H9 (cell line): ENCODE measurements around the gene USP28. TPM values are rescaled to one million over a fixed set of nuclear protein-coding genes. Genes with fewer than 3 reads are reported as not detected.

ENCODE experiments used
- DNase-seq: peaks from one replicate; pipeline ENCODE4 v3.0.0-alpha.2; 2017
- H2AFZ ChIP-seq: one replicate; pipeline ENCODE4 v1.6.1; 2013; ENCODE audit warnings: mild to moderate bottlenecking, low read length, control low read depth, moderate library complexity
- H2AK5ac ChIP-seq: 2 replicates; pipeline ENCODE4 v1.6.1; 2013; ENCODE audit warnings: low read length, control low read depth, mixed read lengths; ENCODE audit not compliant: insufficient read length
- H2BK120ac ChIP-seq: one replicate; pipeline ENCODE4 v1.6.1; 2013; ENCODE audit warnings: low read depth, mild to moderate bottlenecking, low read length, control low read depth, inconsistent platforms; ENCODE audit not compliant: poor library complexity, severe bottlenecking
- H2BK12ac ChIP-seq: 2 replicates; pipeline ENCODE4 v1.6.1; 2013; ENCODE audit warnings: low read length, control low read depth, mixed read lengths, low read depth; ENCODE audit not compliant: insufficient read length
- H2BK15ac ChIP-seq: 2 replicates; pipeline ENCODE4 v1.6.1; 2013; ENCODE audit warnings: low read depth, low read length, control low read depth
- H2BK20ac ChIP-seq: one replicate; pipeline ENCODE4 v1.6.1; 2013; ENCODE audit warnings: low read depth, mild to moderate bottlenecking, low read length, control low read depth, inconsistent platforms; ENCODE audit not compliant: poor library complexity, severe bottlenecking
- H2BK5ac ChIP-seq: 2 replicates; pipeline ENCODE4 v1.6.1; 2013; ENCODE audit warnings: low read length, control low read depth, mixed read lengths; ENCODE audit not compliant: insufficient read length
- H3K14ac ChIP-seq: 2 replicates; pipeline ENCODE4 v1.6.1; 2013; ENCODE audit warnings: low read length, control low read depth; ENCODE audit not compliant: insufficient read depth
- H3K18ac ChIP-seq: 2 replicates; pipeline ENCODE4 v1.6.1; 2013; ENCODE audit warnings: low read depth, mild to moderate bottlenecking, mixed read lengths, low read length, control low read depth; ENCODE audit not compliant: insufficient read length
- H3K23ac ChIP-seq: 2 replicates; pipeline ENCODE4 v1.6.1; 2013; ENCODE audit warnings: low read length, control low read depth, mixed read lengths, low read depth; ENCODE audit not compliant: insufficient read length
- H3K23me2 ChIP-seq: 2 replicates; pipeline ENCODE4 v1.6.1; 2013; ENCODE audit warnings: low read depth, mild to moderate bottlenecking, mixed read lengths, low read length, control low read depth; ENCODE audit not compliant: insufficient read length, poor library complexity, severe bottlenecking
- H3K27ac ChIP-seq: 2 replicates; pipeline ENCODE4 v1.5.1; 2013; ENCODE audit warnings: low read length, control low read depth, mixed read lengths, low read depth; ENCODE audit not compliant: insufficient read length
- H3K27me3 ChIP-seq: 2 replicates; pipeline ENCODE4 v1.6.1; 2013; ENCODE audit warnings: low read length, control low read depth, inconsistent platforms; ENCODE audit not compliant: insufficient read depth
- H3K4ac ChIP-seq: 2 replicates; pipeline ENCODE4 v1.6.1; 2013; ENCODE audit warnings: low read depth, mild to moderate bottlenecking, control low read depth, inconsistent platforms, low read length, moderate library complexity
- H3K4me1 ChIP-seq: 2 replicates; pipeline ENCODE4 v1.6.1; 2013; ENCODE audit warnings: low read length, control low read depth, inconsistent platforms; ENCODE audit not compliant: insufficient read depth
- H3K4me2 ChIP-seq: 2 replicates; pipeline ENCODE4 v1.6.1; 2013; ENCODE audit warnings: low read length, control low read depth, mixed read lengths; ENCODE audit not compliant: insufficient read length, insufficient read depth
- H3K56ac ChIP-seq: 2 replicates; pipeline ENCODE4 v1.6.1; 2013; ENCODE audit warnings: low read depth, mild to moderate bottlenecking, mixed read lengths, low read length, control low read depth; ENCODE audit not compliant: insufficient read length
- H3K79me1 ChIP-seq: 2 replicates; pipeline ENCODE4 v1.6.1; 2013; ENCODE audit warnings: low read depth, mild to moderate bottlenecking, moderate library complexity, low read length, control low read depth, inconsistent platforms; ENCODE audit not compliant: insufficient read depth, poor library complexity, severe bottlenecking
- H3K79me2 ChIP-seq: 2 replicates; pipeline ENCODE4 v1.6.1; 2013; ENCODE audit warnings: low read length, control low read depth, inconsistent platforms; ENCODE audit not compliant: insufficient read depth
- H3K9ac ChIP-seq: 2 replicates; pipeline ENCODE4 v1.6.1; 2013; ENCODE audit warnings: low read length, control low read depth, mixed read lengths; ENCODE audit not compliant: insufficient read length; ENCODE audit errors: extremely low read depth
- H3K9me3 ChIP-seq: one replicate; pipeline ENCODE4 v1.6.1; 2013; ENCODE audit warnings: low read depth, low read length, inconsistent platforms; ENCODE audit not compliant: control insufficient read depth
- H3T11ph ChIP-seq: one replicate; pipeline ENCODE4 v1.6.1; 2013; ENCODE audit warnings: mild to moderate bottlenecking, low read length, control low read depth, inconsistent platforms
- H4K20me1 ChIP-seq: one replicate; pipeline ENCODE4 v1.6.1; 2013; ENCODE audit not compliant: control insufficient read depth, insufficient read length, insufficient read depth
- H4K5ac ChIP-seq: 2 replicates; pipeline ENCODE4 v1.6.1; 2013; ENCODE audit warnings: low read depth, mild to moderate bottlenecking, mixed read lengths, low read length, control low read depth; ENCODE audit not compliant: insufficient read length
- H4K8ac ChIP-seq: replicated peaks from 2 replicates; pipeline ENCODE4 v1.6.1; 2013; ENCODE audit warnings: low read length, control low read depth, mixed read lengths, low read depth; ENCODE audit not compliant: insufficient read length
- H4K91ac ChIP-seq: 2 replicates; pipeline ENCODE4 v1.6.1; 2013; ENCODE audit warnings: low read depth, mild to moderate bottlenecking, moderate library complexity, mixed read lengths, low read length, control low read depth; ENCODE audit not compliant: insufficient read length
- H3K27ac Mint-ChIP-seq, 3 experiments: 2 replicates in 2 of 3; 3 replicates in 1 of 3; pipeline ENCODE4 v1.8.0; 2020 to 2021; ENCODE audit warnings: mixed read lengths in 3 of 3, mild to moderate bottlenecking in 1 of 3, moderate library complexity in 1 of 3
- H3K27me3 Mint-ChIP-seq: 2 replicates; pipeline ENCODE4 v1.8.0; 2021; ENCODE audit warnings: low read depth, mild to moderate bottlenecking, moderate library complexity, mixed read lengths
- H3K36me3 Mint-ChIP-seq, 3 experiments: 2 replicates in 2 of 3; 3 replicates in 1 of 3; pipeline ENCODE4 v1.8.0; 2020 to 2021; ENCODE audit warnings: low read depth in 3 of 3, mixed read lengths in 3 of 3; ENCODE audit not compliant: insufficient read depth in 1 of 3
- H3K4me1 Mint-ChIP-seq, 2 experiments: 2 replicates each; pipeline ENCODE4 v1.8.0; 2020; ENCODE audit warnings: mixed read lengths in 2 of 2
- H3K4me3 Mint-ChIP-seq, 2 experiments: 2 replicates in 1 of 2; 3 replicates in 1 of 2; pipeline ENCODE4 v1.8.0; 2020 to 2021; ENCODE audit warnings: mild to moderate bottlenecking in 2 of 2, mixed read lengths in 2 of 2, moderate library complexity in 1 of 2
- H3K9me3 Mint-ChIP-seq, 2 experiments: 2 replicates in 1 of 2; 3 replicates in 1 of 2; pipeline ENCODE4 v1.8.0; 2020; ENCODE audit warnings: mild to moderate bottlenecking in 2 of 2, mixed read lengths in 2 of 2, moderate library complexity in 1 of 2
- WGBS: extraction: QIAGEN DNeasy Blood & Tissue Kit; methylation state at CpG from one replicate; pipeline ENCODE4 v1.1.7; 2013; ENCODE audit warnings: missing lambda C conversion rate, low lambda C conversion rate, mixed read lengths; ENCODE audit not compliant: insufficient read length; ENCODE audit errors: extremely low coverage; 5-methylcytosine and 5-hydroxymethylcytosine counted together
- total RNA-seq: library from RNA; stranded (reverse); gene quantifications from 2 replicates; pipeline ENCODE4 v1.2.1, GENCODE V29; 2021
- TF ChIP-seq, protein P1 (sequence below): fragments of 200-600 bp; sonication (generic); conservative IDR thresholded peaks from 3 replicates; pipeline ENCODE4 v1.8.0; 2021; ENCODE audit warnings: antibody characterized with exemption, mild to moderate bottlenecking

Gene USP28
- total RNA-seq, 1 experiment from 2014 or later = 107 TPM

DNA sequence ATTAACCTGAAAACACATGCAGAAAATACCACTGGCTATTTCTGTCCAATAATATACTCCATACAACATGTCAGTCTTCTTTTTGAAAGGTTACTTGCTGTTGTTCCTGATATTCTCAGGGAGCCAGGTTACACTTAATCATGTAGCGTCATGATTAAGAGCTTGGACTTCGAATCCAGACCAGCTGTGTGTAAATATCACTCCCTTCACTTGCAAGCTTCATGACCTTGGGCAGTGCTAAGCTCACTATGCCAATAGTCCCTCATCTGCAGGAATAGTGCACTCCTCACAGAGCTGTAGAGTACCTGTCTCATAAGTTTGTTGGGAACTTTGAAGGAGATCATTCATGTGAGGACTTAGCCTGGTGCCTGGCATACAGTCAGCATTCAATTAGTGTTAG lies 31.1 kb upstream of the USP28 start:
- TF ChIP-seq, protein P1, sequence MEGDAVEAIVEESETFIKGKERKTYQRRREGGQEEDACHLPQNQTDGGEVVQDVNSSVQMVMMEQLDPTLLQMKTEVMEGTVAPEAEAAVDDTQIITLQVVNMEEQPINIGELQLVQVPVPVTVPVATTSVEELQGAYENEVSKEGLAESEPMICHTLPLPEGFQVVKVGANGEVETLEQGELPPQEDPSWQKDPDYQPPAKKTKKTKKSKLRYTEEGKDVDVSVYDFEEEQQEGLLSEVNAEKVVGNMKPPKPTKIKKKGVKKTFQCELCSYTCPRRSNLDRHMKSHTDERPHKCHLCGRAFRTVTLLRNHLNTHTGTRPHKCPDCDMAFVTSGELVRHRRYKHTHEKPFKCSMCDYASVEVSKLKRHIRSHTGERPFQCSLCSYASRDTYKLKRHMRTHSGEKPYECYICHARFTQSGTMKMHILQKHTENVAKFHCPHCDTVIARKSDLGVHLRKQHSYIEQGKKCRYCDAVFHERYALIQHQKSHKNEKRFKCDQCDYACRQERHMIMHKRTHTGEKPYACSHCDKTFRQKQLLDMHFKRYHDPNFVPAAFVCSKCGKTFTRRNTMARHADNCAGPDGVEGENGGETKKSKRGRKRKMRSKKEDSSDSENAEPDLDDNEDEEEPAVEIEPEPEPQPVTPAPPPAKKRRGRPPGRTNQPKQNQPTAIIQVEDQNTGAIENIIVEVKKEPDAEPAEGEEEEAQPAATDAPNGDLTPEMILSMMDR = no peak
- Histone ChIP-seq H3T11ph (no peak overlapping the region), H3K56ac (no peak overlapping the region), H3K79me1 (no peaks in the 10 kb centered on the region), H3K27me3 (no peaks in the 10 kb centered on the region), H2BK120ac (no peak overlapping the region), H3K79me2 (no peaks in the 10 kb centered on the region), H3K4ac (no peak overlapping the region), H4K5ac (no peak overlapping the region), H2BK20ac (no peak overlapping the region), H3K9ac (no peak overlapping the region), H3K23me2 (no peaks in the 10 kb centered on the region), H4K91ac (no peak overlapping the region), H2BK12ac (no peak overlapping the region), H2AK5ac (no peak overlapping the region), H3K4me2 (no peak overlapping the region), H2BK15ac (no peak overlapping the region), H4K8ac (no peak overlapping the region), H3K27ac (no peak overlapping the region), H3K23ac (no peak overlapping the region), H3K14ac (no peak overlapping the region), H2AFZ (no peak overlapping the region), H2BK5ac (no peak overlapping the region), H3K18ac (no peak overlapping the region), H3K4me1 (peaks cover 3% of the 10 kb centered on the region; the same call in 1 of the 2 replicates), H3K9me3 (no peaks in the 10 kb centered on the region), H4K20me1 (peaks cover 2% of the 10 kb centered on the region)
- H3K27me3 Mint-ChIP-seq = no peaks in the 10 kb centered on the region; the same call in none of the 2 replicates
- peaks cover 16% of the 10 kb centered on the region in 2 experiments for H3K4me1 Mint-ChIP-seq
- H3K36me3 Mint-ChIP-seq = no peaks in the 10 kb centered on the region
- H3K9me3 Mint-ChIP-seq = no peaks in the 10 kb centered on the region
- H3K27ac Mint-ChIP-seq = no peak overlapping the region
- DNase-seq = no peak
- H3K4me3 Mint-ChIP-seq = no peak overlapping the region
- no CpG with 5 or more reads among the region's 2 CpGs for WGBS
